ENCODE measurements around the gene YJEFN3. TPM values are rescaled to one million over a fixed set of nuclear protein-coding genes. Genes with fewer than 3 reads are reported as not detected.

YJEFN3 gene
- total and polyA plus RNA-seq, 7 donors = 1.00 to 2.9 (median 1.4) TPM

- Histone ChIP-seq H3K36me3 (ENCODE audit: insufficient read depth in 1 of 2, low read depth in 1 of 2) (peaks cover 0 to 51% of the 10 kb centered on the region in 2 donors), H3K9me3 (no peaks in the 10 kb centered on the region), H3K27me3 (ENCODE audit: insufficient read depth in 3 of 3, low read length in 2 of 3) (no peaks in the 10 kb centered on the region), H3K4me3 (no peak overlapping the region), H3K27ac (no peak overlapping the region), H3K4me1 (peaks cover under 1% of the 10 kb centered on the region)
- ATAC-seq (no peak), DNase-seq (no peak)
- no peak for TF ChIP-seq CTCF (IDR thresholded peaks at IDR 0.05)
- 91 to 95% (median 92%) methylated on average over 9 of the region's 9 CpGs for WGBS, 3 donors
- intact Hi-C loops (cut with DNase I) = no loop called here
Measured at GRCh38 chr19:19527371-19527656, 1.4 kb upstream of the YJEFN3 start.

GRCh38 chr19:19527674-19528625 is 761 bp upstream of the YJEFN3 start:
- H3K36me3 ChIP-seq (ENCODE audit: insufficient read depth in 1 of 2, low read depth in 1 of 2) = peaks cover 0 to 51% of the 10 kb centered on the region in 2 donors
- intact Hi-C loops (cut with DNase I) = no loop called here

GRCh38 chr19:19529783-19530422 is 1.2 kb downstream of the YJEFN3 start:
- no peak for TF ChIP-seq CTCF (IDR thresholded peaks at IDR 0.05)
- Histone ChIP-seq H3K36me3 (ENCODE audit: insufficient read depth in 1 of 2, low read depth in 1 of 2) (peaks cover 0 to 37% of the 10 kb centered on the region in 2 donors), H3K27me3 (ENCODE audit: insufficient read depth in 3 of 3, low read length in 2 of 3) (no peaks in the 10 kb centered on the region), H3K27ac (no peak overlapping the region), H3K4me1 (peaks cover 4% of the 10 kb centered on the region), H3K4me3 (no peak overlapping the region), H3K9me3 (no peaks in the 10 kb centered on the region)
- ATAC-seq = no peak
- intact Hi-C loops (cut with DNase I) = loop anchor here in 1 of 2 donors (5.0 kb wide), 2 partner anchors 117 to 432 kb away; no protein-coding TSS in a partner anchor
- 64 to 69% (median 68%) methylated on average over 11 of the region's 11 CpGs for WGBS, 3 donors
- DNase-seq = no peak

More at GRCh38 chr19:19527674-19528625, 761 bp upstream of the YJEFN3 start:
- ATAC-seq (no peak), DNase-seq (no peak)
- no peak for TF ChIP-seq CTCF (IDR thresholded peaks at IDR 0.05)
- Histone ChIP-seq H3K27me3 (ENCODE audit: insufficient read depth in 3 of 3, low read length in 2 of 3) (no peaks in the 10 kb centered on the region), H3K4me3 (no peak overlapping the region), H3K27ac (no peak overlapping the region), H3K4me1 (peaks cover 4% of the 10 kb centered on the region), H3K9me3 (no peaks in the 10 kb centered on the region)
- WGBS, 3 donors = 90 to 91% (median 91%) methylated on average over 25 to 27 of the region's 27 CpGs

GRCh38 chr19:19530423-19530804 is 1.7 kb downstream of the YJEFN3 start:
- peaks cover 0 to 37% of the 10 kb centered on the region in 2 donors for H3K36me3 ChIP-seq (ENCODE audit: insufficient read depth in 1 of 2, low read depth in 1 of 2)

More at GRCh38 chr19:19530423-19530804, 1.7 kb downstream of the YJEFN3 start:
- Histone ChIP-seq H3K27me3 (ENCODE audit: insufficient read depth in 3 of 3, low read length in 2 of 3) (no peaks in the 10 kb centered on the region), H3K4me3 (no peak overlapping the region), H3K9me3 (no peaks in the 10 kb centered on the region), H3K4me1 (peaks cover 4% of the 10 kb centered on the region), H3K27ac (no peak overlapping the region)
- WGBS, 3 donors = 55 to 56% (median 55%) methylated on average over 9 of the region's 9 CpGs
- intact Hi-C loops (cut with DNase I) = loop anchor here in 1 of 2 donors (5.0 kb wide), 2 partner anchors 117 to 432 kb away; no protein-coding TSS in a partner anchor
- DNase-seq (no peak), ATAC-seq (no peak)
- no peak for TF ChIP-seq CTCF (IDR thresholded peaks at IDR 0.05)

Data from psoas muscle (tissue), 8 donors.